ENCODE measurements around the gene GSN.

DNA sequence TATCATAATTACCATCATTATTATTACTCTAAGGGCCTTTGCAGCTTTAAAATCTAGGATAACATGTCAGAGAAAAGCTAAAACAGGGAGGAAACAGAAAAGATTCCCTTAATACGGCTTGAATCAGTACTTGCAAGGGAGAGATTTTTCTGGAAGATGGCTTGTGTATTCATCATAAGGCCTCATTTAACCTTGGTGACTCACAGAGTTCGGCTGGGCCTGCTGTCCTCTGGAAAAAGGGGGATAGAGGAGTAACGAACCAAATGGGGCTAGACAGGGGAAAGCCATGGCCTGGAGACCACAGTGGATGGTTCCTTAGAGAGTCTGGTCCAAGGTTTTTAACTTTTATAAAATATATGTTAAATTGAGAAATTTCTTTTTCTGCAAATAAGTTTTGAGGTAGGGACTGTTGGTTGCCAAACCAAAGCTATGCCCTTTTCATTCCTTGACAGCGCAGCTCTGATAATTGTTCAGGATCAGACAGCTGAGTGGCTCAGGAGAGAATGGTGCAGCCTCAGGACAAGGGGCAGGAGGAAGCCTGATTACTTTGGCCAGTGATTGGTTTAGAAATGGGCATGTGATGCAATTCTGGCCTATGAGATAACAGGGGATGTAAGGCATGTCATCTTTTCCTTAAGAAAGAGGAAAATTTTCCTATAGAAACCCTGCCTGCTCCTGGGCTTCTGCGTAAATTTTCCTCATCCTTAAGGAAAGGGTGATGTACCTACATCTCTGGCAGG lies 25.6 kb upstream of the GSN start:
- TF ChIP-seq POLR2A (IDR thresholded peaks at IDR 0.05; ENCODE audit: low read depth, low read length) = no peak
- TF ChIP-seq JUND (IDR thresholded peaks at IDR 0.05; ENCODE audit: low read depth, low read length) = no peak
- no peak for TF ChIP-seq YY1 (IDR thresholded peaks at IDR 0.05; ENCODE audit: low read depth, low read length)
- TF ChIP-seq, protein P1, sequence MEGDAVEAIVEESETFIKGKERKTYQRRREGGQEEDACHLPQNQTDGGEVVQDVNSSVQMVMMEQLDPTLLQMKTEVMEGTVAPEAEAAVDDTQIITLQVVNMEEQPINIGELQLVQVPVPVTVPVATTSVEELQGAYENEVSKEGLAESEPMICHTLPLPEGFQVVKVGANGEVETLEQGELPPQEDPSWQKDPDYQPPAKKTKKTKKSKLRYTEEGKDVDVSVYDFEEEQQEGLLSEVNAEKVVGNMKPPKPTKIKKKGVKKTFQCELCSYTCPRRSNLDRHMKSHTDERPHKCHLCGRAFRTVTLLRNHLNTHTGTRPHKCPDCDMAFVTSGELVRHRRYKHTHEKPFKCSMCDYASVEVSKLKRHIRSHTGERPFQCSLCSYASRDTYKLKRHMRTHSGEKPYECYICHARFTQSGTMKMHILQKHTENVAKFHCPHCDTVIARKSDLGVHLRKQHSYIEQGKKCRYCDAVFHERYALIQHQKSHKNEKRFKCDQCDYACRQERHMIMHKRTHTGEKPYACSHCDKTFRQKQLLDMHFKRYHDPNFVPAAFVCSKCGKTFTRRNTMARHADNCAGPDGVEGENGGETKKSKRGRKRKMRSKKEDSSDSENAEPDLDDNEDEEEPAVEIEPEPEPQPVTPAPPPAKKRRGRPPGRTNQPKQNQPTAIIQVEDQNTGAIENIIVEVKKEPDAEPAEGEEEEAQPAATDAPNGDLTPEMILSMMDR (IDR thresholded peaks at IDR 0.05 in 2 of 3, conservative IDR thresholded peaks at IDR 0.05 in 1 of 3; ENCODE audit: control insufficient read depth in 2 of 3, extremely low read depth in 1 of 3, insufficient read depth in 1 of 3, low read depth in 3 of 3, low read length in 3 of 3) = no peak
- TF ChIP-seq EZH2 (IDR thresholded peaks at IDR 0.05; ENCODE audit: borderline replicate concordance, control insufficient read depth, low read depth, low read length) = no peak
- TF ChIP-seq CEBPB (IDR thresholded peaks at IDR 0.05; ENCODE audit: borderline replicate concordance in 1 of 2, low read depth in 2 of 2, low read length in 2 of 2) = no peak
- no peak for TF ChIP-seq STAT3 (IDR thresholded peaks at IDR 0.05; ENCODE audit: low read depth, low read length)
